Activated CD8-positive, alpha-beta memory T cell treated with anti-CD3 and anti-CD28 coated beads, Interleukin-2, amount 10 ng/mL, durations not matched to agents 7 days and 5 days (primary cell): ENCODE results near the gene PSMC3. TPM values are rescaled to one million over a fixed set of nuclear protein-coding genes. Genes with fewer than 3 reads are reported as not detected.

Experiments
- ATAC-seq: fragments of 150-1000 bp; cut with Tn5 transposase; one replicate; pipeline ENCODE4 v1.10.0; 2021; ENCODE audit warnings: moderate library complexity
- CTCF ChIA-PET: fragments of 350-600 bp; sonication (Branson Sonifier 250); formaldehyde crosslinking; loops from one replicate; lab custom pipeline; 2021; ENCODE audit warnings: antibody characterized with exemption; lab: Charles Lee
- DNase-seq: peaks from one replicate; pipeline ENCODE4 v3.0.0-alpha.2; 2020
- H3K27ac Mint-ChIP-seq: one replicate; pipeline ENCODE4 v1.8.0; 2021; ENCODE audit warnings: mild to moderate bottlenecking, mixed read lengths
- H3K27me3 Mint-ChIP-seq: one replicate; pipeline ENCODE4 v1.8.0; 2021; ENCODE audit warnings: mixed read lengths
- H3K36me3 Mint-ChIP-seq: one replicate; pipeline ENCODE4 v1.8.0; 2021; ENCODE audit warnings: mild to moderate bottlenecking, mixed read lengths
- H3K4me1 Mint-ChIP-seq: one replicate; pipeline ENCODE4 v1.8.0; 2021; ENCODE audit warnings: mixed read lengths
- H3K4me3 Mint-ChIP-seq: one replicate; pipeline ENCODE4 v1.8.0; 2021; ENCODE audit warnings: mild to moderate bottlenecking, moderate library complexity, mixed read lengths
- H3K9me3 Mint-ChIP-seq: one replicate; pipeline ENCODE4 v1.8.0; 2022; ENCODE audit warnings: low read depth, mixed read lengths
- total RNA-seq, 2 experiments: library from RNA; stranded (reverse); gene quantifications; one replicate each; pipeline ENCODE4 v1.2.3, GENCODE V29; 2021

PSMC3 gene
- total RNA-seq, 2 experiments from 2014 or later, result 150 to 164 TPM

- no peak for DNase-seq
- Mint-ChIP-seq H3K36me3 (no peaks in the 10 kb centered on the region), H3K4me1 (no peaks in the 10 kb centered on the region), H3K27ac (no peak overlapping the region), H3K4me3 (no peak overlapping the region), H3K9me3 (no peaks in the 10 kb centered on the region), H3K27me3 (no peaks in the 10 kb centered on the region)
- CTCF ChIA-PET, result no interaction called here
- no peak for ATAC-seq
Measured at GRCh38 chr11:47437746-47438418, 11.6 kb upstream of the PSMC3 start.

- ATAC-seq, result no peak
- Mint-ChIP-seq H3K36me3 (no peaks in the 10 kb centered on the region), H3K27ac (no peak overlapping the region), H3K9me3 (no peaks in the 10 kb centered on the region), H3K4me1 (no peaks in the 10 kb centered on the region), H3K27me3 (no peaks in the 10 kb centered on the region), H3K4me3 (no peak overlapping the region)
- CTCF ChIA-PET, result no interaction called here
- DNase-seq, result no peak
Measured at GRCh38 chr11:47437218-47437745, 11.0 kb upstream of the PSMC3 start.

- H3K36me3 Mint-ChIP-seq, result no peaks in the 10 kb centered on the region
- CTCF ChIA-PET, result no interaction called here
- H3K9me3 Mint-ChIP-seq, result no peaks in the 10 kb centered on the region
- H3K27me3 Mint-ChIP-seq, result no peaks in the 10 kb centered on the region
- no peaks in the 10 kb centered on the region for H3K4me1 Mint-ChIP-seq
- H3K4me3 Mint-ChIP-seq, result no peak overlapping the region
- ATAC-seq (no peak), DNase-seq (no peak)
- H3K27ac Mint-ChIP-seq, result no peak overlapping the region
Measured at GRCh38 chr11:47436726-47437125, 10.5 kb upstream of the PSMC3 start.

GRCh38 chr11:47435687-47436086, 9.4 kb upstream of the PSMC3 start:
- Mint-ChIP-seq H3K4me3 (no peak overlapping the region), H3K9me3 (no peaks in the 10 kb centered on the region), H3K27ac (no peak overlapping the region), H3K36me3 (no peaks in the 10 kb centered on the region), H3K4me1 (no peaks in the 10 kb centered on the region), H3K27me3 (no peaks in the 10 kb centered on the region)
- no peak for DNase-seq
- ATAC-seq, result no peak
- CTCF ChIA-PET, result no interaction called here

- Mint-ChIP-seq H3K27me3 (no peaks in the 10 kb centered on the region), H3K9me3 (no peaks in the 10 kb centered on the region), H3K4me1 (no peaks in the 10 kb centered on the region), H3K4me3 (no peak overlapping the region), H3K27ac (no peak overlapping the region), H3K36me3 (no peaks in the 10 kb centered on the region)
- DNase-seq, result no peak
- CTCF ChIA-PET, result interaction anchor here (0.7 to 0.9 kb wide), 2 partner anchors 10 to 94 kb away, joined by 3 read pairs; no protein-coding TSS in a partner anchor
- ATAC-seq, result no peak
Measured at GRCh38 chr11:47434011-47434786, 8.0 kb upstream of the PSMC3 start.

- no peaks in the 10 kb centered on the region for H3K9me3 Mint-ChIP-seq
- ATAC-seq, result no peak
Measured at GRCh38 chr11:47433157-47433556, 6.9 kb upstream of the PSMC3 start.

GRCh38 chr11:47431356-47432083, 5.3 kb upstream of the PSMC3 start:
- no peak overlapping the region for H3K27ac Mint-ChIP-seq
- H3K27me3 Mint-ChIP-seq, result no peaks in the 10 kb centered on the region
- peaks cover 7% of the 10 kb centered on the region for H3K4me1 Mint-ChIP-seq
- CTCF ChIA-PET, result interaction anchor here (1.1 to 2.6 kb wide), 2 partner anchors 19 to 22 kb away, joined by 3 to 6 read pairs; no protein-coding TSS in a partner anchor
- DNase-seq (no peak), ATAC-seq (no peak)
- H3K9me3 Mint-ChIP-seq, result no peaks in the 10 kb centered on the region
- no peak overlapping the region for H3K4me3 Mint-ChIP-seq
- no peaks in the 10 kb centered on the region for H3K36me3 Mint-ChIP-seq

More at GRCh38 chr11:47433157-47433556, 6.9 kb upstream of the PSMC3 start:
- H3K4me1 Mint-ChIP-seq, result no peaks in the 10 kb centered on the region
- no peaks in the 10 kb centered on the region for H3K36me3 Mint-ChIP-seq
- CTCF ChIA-PET, result interaction anchor here (2.6 kb wide), 1 partner anchor 21 kb away, joined by 6 read pairs; no protein-coding TSS in a partner anchor
- no peak overlapping the region for H3K4me3 Mint-ChIP-seq
- no peak overlapping the region for H3K27ac Mint-ChIP-seq
- H3K27me3 Mint-ChIP-seq, result no peaks in the 10 kb centered on the region
- DNase-seq, result no peak

GRCh38 chr11:47430524-47430923, 4.3 kb upstream of the PSMC3 start:
- H3K9me3 Mint-ChIP-seq, result no peaks in the 10 kb centered on the region
- CTCF ChIA-PET, result no interaction called here
- ATAC-seq (no peak), DNase-seq (no peak)
- H3K27me3 Mint-ChIP-seq, result no peaks in the 10 kb centered on the region
- H3K4me3 Mint-ChIP-seq, result no peak overlapping the region
- H3K27ac Mint-ChIP-seq, result no peak overlapping the region
- H3K36me3 Mint-ChIP-seq, result peaks cover 4% of the 10 kb centered on the region
- H3K4me1 Mint-ChIP-seq, result peaks cover 12% of the 10 kb centered on the region

- Mint-ChIP-seq H3K9me3 (no peaks in the 10 kb centered on the region), H3K27me3 (no peaks in the 10 kb centered on the region), H3K27ac (peak overlapping the region; percentile 100), H3K4me1 (peaks cover 33% of the 10 kb centered on the region), H3K36me3 (peaks cover 34% of the 10 kb centered on the region), H3K4me3 (peak overlapping the region; percentile 100)
- DNase-seq (no peak), ATAC-seq (no peak)
- CTCF ChIA-PET, result interaction anchor here (1.2 to 8.2 kb wide), 4 partner anchors 14 to 128 kb away, joined by 4 to 78 read pairs (median 10); partner anchors contain the start of gene SLC39A13
Measured at GRCh38 chr11:47425611-47426010, 628 bp downstream of the PSMC3 start.

GRCh38 chr11:47418454-47419259, 7.6 kb downstream of the PSMC3 start:
- Mint-ChIP-seq H3K4me1 (peaks cover 2% of the 10 kb centered on the region), H3K4me3 (no peak overlapping the region), H3K36me3 (peaks cover 29% of the 10 kb centered on the region), H3K27me3 (no peaks in the 10 kb centered on the region), H3K27ac (no peak overlapping the region), H3K9me3 (no peaks in the 10 kb centered on the region)
- CTCF ChIA-PET, result interaction anchor here (1.7 kb wide), 1 partner anchor 44 kb away, joined by 5 read pairs; no protein-coding TSS in a partner anchor
- ATAC-seq (no peak), DNase-seq (no peak)

- no peak for DNase-seq
- H3K36me3 Mint-ChIP-seq, result peaks cover 26% of the 10 kb centered on the region
- no peaks in the 10 kb centered on the region for H3K27me3 Mint-ChIP-seq
- H3K9me3 Mint-ChIP-seq, result no peaks in the 10 kb centered on the region
- no peak overlapping the region for H3K4me3 Mint-ChIP-seq
- CTCF ChIA-PET, result no interaction called here
- no peak for ATAC-seq
- H3K4me1 Mint-ChIP-seq, result peaks cover 2% of the 10 kb centered on the region
- H3K27ac Mint-ChIP-seq, result no peak overlapping the region
Measured at GRCh38 chr11:47417712-47418111, 8.5 kb downstream of the PSMC3 start.

GRCh38 chr11:47415949-47416472, 10.2 kb downstream of the PSMC3 start:
- ATAC-seq (no peak), DNase-seq (no peak)
- H3K27ac Mint-ChIP-seq, result no peak overlapping the region
- H3K4me1 Mint-ChIP-seq, result no peaks in the 10 kb centered on the region
- H3K4me3 Mint-ChIP-seq, result no peak overlapping the region
- CTCF ChIA-PET, result no interaction called here
- peaks cover 16% of the 10 kb centered on the region for H3K36me3 Mint-ChIP-seq
- no peaks in the 10 kb centered on the region for H3K9me3 Mint-ChIP-seq
- no peaks in the 10 kb centered on the region for H3K27me3 Mint-ChIP-seq
